Measurements from ENCODE around the gene GTF3C2.

GTF3C2 gene

GRCh38 chr2:27356382-27357181 lies at the start of gene GTF3C2:
TSS of gene GTF3C2 (minus strand) at chr2:27356764. CDS start at chr2:27343554, 13,210 bp downstream.
- peak; percentile 85 to 92 for DNase-seq (ENCODE audit: low read depth in 2 of 2)

GRCh38 chr2:27400348-27401135 lies 44.0 kb upstream of the GTF3C2 start:
- no peak for DNase-seq (ENCODE audit: low read depth in 2 of 2)

GRCh38 chr2:27398962-27399361 lies 42.4 kb upstream of the GTF3C2 start:
- no peak for DNase-seq (ENCODE audit: low read depth in 2 of 2)

- DNase-seq (ENCODE audit: low read depth in 2 of 2), result no peak
These were observed 36.7 kb upstream of the GTF3C2 start for GRCh38 chr2:27393225-27393624.

- no peak for DNase-seq (ENCODE audit: low read depth in 2 of 2)
These were observed 34.5 kb upstream of the GTF3C2 start for GRCh38 chr2:27390822-27391679.

GRCh38 chr2:27381577-27382181 lies 25.1 kb upstream of the GTF3C2 start:
- no peak for DNase-seq (ENCODE audit: low read depth in 2 of 2)

GRCh38 chr2:27380626-27381545 lies 24.3 kb upstream of the GTF3C2 start, which contains the start of gene ZNF513:
TSS of gene ZNF513 (minus strand) at chr2:27380734. CDS start at chr2:27380526, 208 bp downstream.
- peak; percentile 69 to 76 for DNase-seq (ENCODE audit: low read depth in 2 of 2)

- no peak for DNase-seq (ENCODE audit: low read depth in 2 of 2)
These were observed 23.5 kb upstream of the GTF3C2 start for GRCh38 chr2:27379836-27380625.

GRCh38 chr2:27379383-27379835 lies 22.8 kb upstream of the GTF3C2 start:
- DNase-seq (ENCODE audit: low read depth in 2 of 2), result no peak

GRCh38 chr2:27378809-27379290 lies 22.3 kb upstream of the GTF3C2 start:
- DNase-seq (ENCODE audit: low read depth in 2 of 2), result no peak

GRCh38 chr2:27378096-27378808 lies 21.7 kb upstream of the GTF3C2 start:
- DNase-seq (ENCODE audit: low read depth in 2 of 2), result no peak

- no peak for DNase-seq (ENCODE audit: low read depth in 2 of 2)
These were observed 21.1 kb upstream of the GTF3C2 start for GRCh38 chr2:27377618-27378095.

GRCh38 chr2:27376866-27377617 lies 20.5 kb upstream of the GTF3C2 start:
- DNase-seq (ENCODE audit: low read depth in 2 of 2), result no peak

- no peak for DNase-seq (ENCODE audit: low read depth in 2 of 2)
These were observed 19.7 kb upstream of the GTF3C2 start for GRCh38 chr2:27376151-27376865.

- DNase-seq (ENCODE audit: low read depth in 2 of 2), result no peak
These were observed 19.0 kb upstream of the GTF3C2 start for GRCh38 chr2:27375513-27376099.

- no peak for DNase-seq (ENCODE audit: low read depth in 2 of 2)
These were observed 17.0 kb upstream of the GTF3C2 start for GRCh38 chr2:27373567-27373966.

GRCh38 chr2:27372937-27373336 lies 16.4 kb upstream of the GTF3C2 start:
- DNase-seq (ENCODE audit: low read depth in 2 of 2), result no peak

Measured in stimulated activated CD8-positive, alpha-beta memory T cell treated with anti-CD3 and anti-CD28 coated beads, Interleukin-15, amount 100 ng/mL, for 4 hours (primary cell).